ENCODE measurements around the gene LAMP1. TPM values are rescaled to one million over a fixed set of nuclear protein-coding genes. Genes with fewer than 3 reads are reported as not detected.
"Not testable (repeated sequence)": the region's sequence is repeated elsewhere in the genome, so short reads cannot be mapped to it uniquely, and the experiment has no call there.

LAMP1 gene
- total RNA-seq (2021; fragmentation: NEBNext Ultra II Directional; extraction: Animal tissue kit (Norgen Biotek cat#: 25700)) = 100 to 1,000 TPM; 215 to 255 (median 247) TPM
- long read RNA-seq, transcript LAMP1-201 (9 exons, 2,699 nt) = major isoform, 8 of 13 reads
- long read RNA-seq, partial matches to known transcripts = 0 of 13 reads
- long read RNA-seq, other reads (novel, unspliced or antisense) = 5 of 13 reads

- Mint-ChIP-seq H3K4me3 (peak within 1 kb of the TSS; percentile 99), H3K27ac (peak within 1 kb of the TSS; percentile 97), H3K27me3 (ENCODE audit: insufficient read depth) (peaks cover 18% of the 10 kb centered on the region), H3K36me3 (ENCODE audit: low read depth) (peaks cover 11% of the 10 kb centered on the region), H3K4me1 (ENCODE audit: low read depth) (peaks cover 25% of the 10 kb centered on the region), H3K9me3 (peaks cover 6% of the 10 kb centered on the region)
- TF ChIP-seq CTCF (IDR thresholded peaks at IDR 0.05) = no peak
- DNase-seq = peak; percentile 97
Observed at GRCh38 chr13:113296823-113297369, at the start of gene LAMP1. Gene LAMP1, plus strand, starts transcription at chr13:113297239. Its CDS starts 196 bp downstream, at chr13:113297435.

- H3K4me3 Mint-ChIP-seq = no peak overlapping the region
- no peaks in the 10 kb centered on the region for H3K4me1 Mint-ChIP-seq (ENCODE audit: low read depth)
Observed at GRCh38 chr13:113252516-113253095, 44.4 kb upstream of the LAMP1 start.

GRCh38 chr13:113257908-113258307, 39.1 kb upstream of the LAMP1 start:
- H3K9me3 Mint-ChIP-seq; H3K4me1 Mint-ChIP-seq (ENCODE audit: low read depth): not testable (repeated sequence)
- H3K36me3 Mint-ChIP-seq (ENCODE audit: low read depth) = peaks cover 21% of the 10 kb centered on the region

More at GRCh38 chr13:113252516-113253095, 44.4 kb upstream of the LAMP1 start:
- no peak for TF ChIP-seq CTCF (IDR thresholded peaks at IDR 0.05)
- no peak overlapping the region for H3K27ac Mint-ChIP-seq
- H3K9me3 Mint-ChIP-seq = no peaks in the 10 kb centered on the region
- no peaks in the 10 kb centered on the region; the same call in none of the 2 replicates for H3K27me3 Mint-ChIP-seq (ENCODE audit: insufficient read depth)
- peaks cover 44% of the 10 kb centered on the region for H3K36me3 Mint-ChIP-seq (ENCODE audit: low read depth)
- no peak for DNase-seq

GRCh38 chr13:113258321-113259054, 38.6 kb upstream of the LAMP1 start:
- H3K4me3 Mint-ChIP-seq = no peak overlapping the region
- no peaks in the 10 kb centered on the region for H3K4me1 Mint-ChIP-seq (ENCODE audit: low read depth)
- TF ChIP-seq CTCF (IDR thresholded peaks at IDR 0.05) = no peak
- H3K27me3 Mint-ChIP-seq (ENCODE audit: insufficient read depth) = no peaks in the 10 kb centered on the region
- H3K36me3 Mint-ChIP-seq (ENCODE audit: low read depth) = peaks cover 22% of the 10 kb centered on the region
- DNase-seq = no peak
- H3K27ac Mint-ChIP-seq = no peak overlapping the region
- H3K9me3 Mint-ChIP-seq = no peaks in the 10 kb centered on the region

More at GRCh38 chr13:113257908-113258307, 39.1 kb upstream of the LAMP1 start:
- DNase-seq; H3K27ac Mint-ChIP-seq; H3K27me3 Mint-ChIP-seq (ENCODE audit: insufficient read depth); H3K4me3 Mint-ChIP-seq: not testable (repeated sequence)

- TF ChIP-seq CTCF (IDR thresholded peaks at IDR 0.05) = no peak
- Mint-ChIP-seq H3K9me3 (no peaks in the 10 kb centered on the region), H3K4me1 (ENCODE audit: low read depth) (no peaks in the 10 kb centered on the region), H3K27me3 (ENCODE audit: insufficient read depth) (no peaks in the 10 kb centered on the region), H3K36me3 (ENCODE audit: low read depth) (peaks cover 30% of the 10 kb centered on the region), H3K27ac (no peak overlapping the region), H3K4me3 (no peak overlapping the region)
- no peak for DNase-seq
Observed at GRCh38 chr13:113260996-113261395, 36.0 kb upstream of the LAMP1 start.

- H3K9me3 Mint-ChIP-seq; DNase-seq; H3K4me1 Mint-ChIP-seq (ENCODE audit: low read depth); H3K27ac Mint-ChIP-seq; H3K27me3 Mint-ChIP-seq (ENCODE audit: insufficient read depth); H3K4me3 Mint-ChIP-seq: not testable (repeated sequence)
- H3K36me3 Mint-ChIP-seq (ENCODE audit: low read depth) = peaks cover 29% of the 10 kb centered on the region
Observed at GRCh38 chr13:113263016-113263415, 34.0 kb upstream of the LAMP1 start.

Data from HFFc6 (cell line).